Aorta (tissue), 4 donors: ENCODE results near the gene INTS7. TPM values are rescaled to one million over a fixed set of nuclear protein-coding genes. Genes with fewer than 3 reads are reported as not detected.

Source experiments
- microRNA-seq, 2 donors: library from miRNA; unstranded; fragments of <30 nt; microRNA quantifications; one replicate each; pipeline ENCODE4 v1.2.0, GENCODE V29; 2020
- polyA plus RNA-seq, 2 donors: library from polyadenylated mRNA; stranded (reverse); fragments of 200-250 nt; gene quantifications; one replicate each; pipeline ENCODE4 v1.2.3, GENCODE V29; 2013
- total RNA-seq, 2 donors: library from RNA; stranded (reverse); fragmentation: NEBNext Ultra II Directional; extraction: Animal tissue kit (Norgen Biotek cat#: 25700); gene quantifications; one replicate each; pipeline ENCODE4 v1.2.1, GENCODE V29; 2021
- donor health status: healthy with polysubstance abuse.
- donor health status: Bipolar disorder and iron deficiency.
- donor health status: DM: no; HTN: no; CAD: no.
- donor health status: DM: yes; HTN: yes; CAD: no.

INTS7 gene
- total and polyA plus RNA-seq, 4 donors: 3.8 to 9.4 (median 5.7) TPM

Small RNAs within 50 kb of the gene (microRNA-seq; reads per million reads assigned to microRNA genes)
- gene MIR3122: 0 reads per million in 2 donors

Other genes with a start within 250 kb of the INTS7 start
- 10 to 100 TPM; 42.2 to 50.0 TPM for gene LPGAT1, start 204.8 kb downstream of the INTS7 start, total RNA-seq
- gene LPGAT1, start 204.8 kb downstream of the INTS7 start, polyA plus RNA-seq: 10 to 100 TPM in 1 of 2 donors, 1 to 10 TPM in 1; 7.5 to 10.4 TPM
- gene DTL, start 191 bp upstream of the INTS7 start, total RNA-seq: 1 to 10 TPM; 1.2 to 1.3 TPM
- under 1 TPM in 1 of 2 donors, not detected in 1; 0.10 TPM for gene DTL, start 191 bp upstream of the INTS7 start, polyA plus RNA-seq
- 10 to 100 TPM; 43.2 to 45.3 TPM for gene PPP2R5A, start 249.9 kb upstream of the INTS7 start, total RNA-seq
- gene PPP2R5A, start 249.9 kb upstream of the INTS7 start, polyA plus RNA-seq: 10 to 100 TPM; 33.5 to 39.1 TPM